Jurkat, Clone E6-1 (cell line): ENCODE data around the gene LGI4.
A peak's percentile ranks its signal among the peaks of the same experiment; 100 is the strongest.
"Not testable (repeated sequence)": the region's sequence is repeated elsewhere in the genome, so short reads cannot be mapped to it uniquely, and the experiment has no call there.

Experiments used
- DNase-seq: peaks from one replicate; pipeline ENCODE4 v3.0.0-alpha.2; 2011; ENCODE audit warnings: low read depth, low spot score
- H3K4me3 ChIP-seq: 2 replicates; pipeline ENCODE4 v1.5.1; 2011; ENCODE audit warnings: mild to moderate bottlenecking, low read length, control low read depth, moderate library complexity

LGI4 gene

GRCh38 chr19:35144259-35144599 is 9.4 kb upstream of the LGI4 start:
- H3K4me3 ChIP-seq: no peak overlapping the region
- DNase-seq: no peak

GRCh38 chr19:35143818-35144217 is 9.0 kb upstream of the LGI4 start:
- H3K4me3 ChIP-seq: no peak overlapping the region
- no peak for DNase-seq

- H3K4me3 ChIP-seq: peak within 1 kb of the TSS; percentile 22
- no peak for DNase-seq
Measured at GRCh38 chr19:35143231-35143715, 8.4 kb upstream of the LGI4 start, which contains the start of gene FXYD7. TSS of gene FXYD7 (plus strand) at chr19:35143255. CDS start at chr19:35143334, 79 bp downstream.

GRCh38 chr19:35142606-35143230 is 7.9 kb upstream of the LGI4 start:
- peak overlapping the region; percentile 22 for H3K4me3 ChIP-seq
- DNase-seq: no peak

- no peak for DNase-seq
- peak overlapping the region; percentile 22 for H3K4me3 ChIP-seq
Measured at GRCh38 chr19:35141837-35142605, 7.2 kb upstream of the LGI4 start.

GRCh38 chr19:35140962-35141836 is 6.3 kb upstream of the LGI4 start:
- peak; percentile 85 for DNase-seq
- peak overlapping the region; percentile 21 for H3K4me3 ChIP-seq

GRCh38 chr19:35140207-35140961 is 5.5 kb upstream of the LGI4 start:
- H3K4me3 ChIP-seq: no peak overlapping the region
- no peak for DNase-seq

GRCh38 chr19:35138305-35138892 is 3.5 kb upstream of the LGI4 start, which contains the start of gene FXYD1:
TSS of gene FXYD1 (plus strand) at chr19:35138824. CDS start at chr19:35140080, 1,256 bp downstream.
- H3K4me3 ChIP-seq: no peak within 1 kb of the TSS
- no peak for DNase-seq

- H3K4me3 ChIP-seq: no peak overlapping the region
- DNase-seq: no peak
Measured at GRCh38 chr19:35136977-35137702, 2.3 kb upstream of the LGI4 start.

- DNase-seq: no peak
- H3K4me3 ChIP-seq: no peak overlapping the region
Measured at GRCh38 chr19:35136231-35136630, 1.4 kb upstream of the LGI4 start.

- no peak overlapping the region for H3K4me3 ChIP-seq
- DNase-seq: peak; percentile 41
Measured at GRCh38 chr19:35135389-35135909, 590 bp upstream of the LGI4 start.

GRCh38 chr19:35133826-35134225 is 1.0 kb downstream of the LGI4 start:
- no peak overlapping the region for H3K4me3 ChIP-seq
- DNase-seq: no peak

- DNase-seq: no peak
- H3K4me3 ChIP-seq: no peak overlapping the region
Measured at GRCh38 chr19:35132254-35132653, 2.6 kb downstream of the LGI4 start.

- H3K4me3 ChIP-seq: no peak overlapping the region
- no peak for DNase-seq
Measured at GRCh38 chr19:35130761-35131720, 3.8 kb downstream of the LGI4 start.

- not testable (repeated sequence) for H3K4me3 ChIP-seq, DNase-seq
Measured at GRCh38 chr19:35129724-35130274, 5.1 kb downstream of the LGI4 start.

- no peak for DNase-seq
- no peak overlapping the region for H3K4me3 ChIP-seq
Measured at GRCh38 chr19:35128398-35129057, 6.3 kb downstream of the LGI4 start.
